ENCODE results near the gene FARP1. TPM values are rescaled to one million over a fixed set of nuclear protein-coding genes. Genes with fewer than 3 reads are reported as not detected.

The FARP1 gene
- total and polyA plus RNA-seq, 4 experiments from 2014 or later: 0.26 to 1.5 (median 0.42) TPM; not detected in 1

DNA sequence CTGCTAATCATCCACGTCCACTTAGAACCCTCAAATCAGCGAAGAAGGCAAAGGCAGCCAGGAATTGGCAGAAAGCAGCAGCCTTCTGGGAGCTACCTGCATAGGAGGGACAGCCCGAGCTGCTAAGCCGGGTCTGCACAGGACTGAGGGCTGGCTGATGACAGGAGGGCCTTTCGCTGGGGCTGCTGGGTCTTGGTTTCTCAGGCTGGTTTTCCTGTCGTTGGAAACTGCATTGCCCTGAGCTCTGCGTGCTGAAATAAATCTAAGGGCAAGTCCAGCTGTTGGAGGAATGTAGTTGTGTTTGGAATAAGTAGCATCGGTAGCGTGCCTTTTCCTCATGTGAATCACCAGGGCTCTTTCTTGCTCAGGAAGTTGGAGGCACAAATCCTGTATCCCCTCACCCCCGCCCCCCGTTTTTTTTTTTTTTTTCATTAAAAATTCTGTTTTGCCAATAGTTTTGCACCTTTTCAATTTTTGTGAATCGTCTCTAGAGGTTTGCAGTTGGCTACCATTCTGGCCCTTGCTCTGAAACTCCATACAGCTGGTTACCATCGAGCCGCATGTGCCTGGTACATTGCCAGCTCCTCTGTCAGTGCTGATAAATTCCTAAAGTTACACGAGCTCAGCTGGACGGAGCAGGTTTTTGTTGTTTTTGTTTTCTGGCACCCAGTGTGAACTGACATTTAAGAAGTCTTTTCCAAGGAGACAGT lies 228.1 kb downstream of the FARP1 start:
- Mint-ChIP-seq H3K4me1 (no peaks in the 10 kb centered on the region), H3K4me3 (no peak overlapping the region), H3K9me3 (peaks cover 0 to 8% (median 4%) of the 10 kb centered on the region in 8 donors), H3K27ac (no peak overlapping the region), H3K27me3 (peaks cover 7 to 17% of the 10 kb centered on the region in 2 donors), H3K36me3 (no peaks in the 10 kb centered on the region)
- no peak overlapping the region for H3K27ac ChIP-seq (ENCODE audit: low read depth, low read length)
- no peak for DNase-seq
- H3K4me1 ChIP-seq (ENCODE audit: insufficient read depth, low read length): no peaks in the 10 kb centered on the region
- intact Hi-C loops (cut with micrococcal nuclease): no loop called here
- POLR2A ChIA-PET (ENCODE audit: partially characterized antibody): no interaction called here
- no peaks in the 10 kb centered on the region for H3K36me3 ChIP-seq (ENCODE audit: insufficient read depth, low read length)
- H3K9me3 ChIP-seq (ENCODE audit: control insufficient read depth in 1 of 2, low read length in 2 of 2): no peaks in the 10 kb centered on the region
- no peak overlapping the region for H3K4me3 ChIP-seq (ENCODE audit: low read length in 2 of 2)
- CTCF ChIA-PET (ENCODE audit: partially characterized antibody): no interaction called here
- H3K27me3 ChIP-seq (ENCODE audit: insufficient read depth, low read length): no peaks in the 10 kb centered on the region

DNA sequence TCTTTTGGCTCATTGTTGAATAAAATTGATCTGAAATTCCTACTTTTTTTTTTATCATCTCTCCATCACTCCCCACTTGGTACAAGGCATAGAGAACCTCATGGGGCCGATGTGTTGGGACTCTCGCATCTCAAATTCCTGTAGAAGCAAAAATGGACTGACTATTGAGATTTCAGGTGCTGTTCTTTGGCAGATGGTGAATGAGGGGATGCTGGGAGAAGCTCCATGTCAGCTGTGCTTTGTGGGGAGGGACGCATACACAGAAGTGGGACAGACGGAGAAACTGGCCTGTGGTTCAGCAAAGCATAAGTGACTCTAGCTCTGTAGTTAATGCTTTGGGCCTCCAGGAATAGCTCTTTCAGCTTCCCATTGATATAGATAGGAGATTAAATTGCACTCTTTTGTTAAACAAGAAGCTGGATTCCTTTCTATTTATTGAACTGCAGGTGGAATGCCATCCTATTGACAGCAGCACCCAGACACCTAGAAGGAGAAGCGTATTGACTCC lies 228.7 kb downstream of the FARP1 start:
- ChIA-PET CTCF (ENCODE audit: partially characterized antibody) (no interaction called here), POLR2A (ENCODE audit: partially characterized antibody) (no interaction called here)
- Mint-ChIP-seq H3K4me3 (no peak overlapping the region), H3K27ac (no peak overlapping the region), H3K36me3 (peaks cover 0 to 3% of the 10 kb centered on the region in 2 donors), H3K27me3 (peaks cover 7 to 17% of the 10 kb centered on the region in 2 donors), H3K4me1 (no peaks in the 10 kb centered on the region), H3K9me3 (peaks cover 0 to 10% (median 5%) of the 10 kb centered on the region in 8 donors)
- intact Hi-C loops (cut with micrococcal nuclease): no loop called here
- no peaks in the 10 kb centered on the region for H3K9me3 ChIP-seq (ENCODE audit: control insufficient read depth in 1 of 2, low read length in 2 of 2)
- no peak overlapping the region for H3K4me3 ChIP-seq (ENCODE audit: low read length in 2 of 2)
- no peaks in the 10 kb centered on the region for H3K4me1 ChIP-seq (ENCODE audit: insufficient read depth, low read length)
- no peak overlapping the region for H3K27ac ChIP-seq (ENCODE audit: low read depth, low read length)
- H3K27me3 ChIP-seq (ENCODE audit: insufficient read depth, low read length): no peaks in the 10 kb centered on the region
- H3K36me3 ChIP-seq (ENCODE audit: insufficient read depth, low read length): no peaks in the 10 kb centered on the region
- no peak for DNase-seq

DNA sequence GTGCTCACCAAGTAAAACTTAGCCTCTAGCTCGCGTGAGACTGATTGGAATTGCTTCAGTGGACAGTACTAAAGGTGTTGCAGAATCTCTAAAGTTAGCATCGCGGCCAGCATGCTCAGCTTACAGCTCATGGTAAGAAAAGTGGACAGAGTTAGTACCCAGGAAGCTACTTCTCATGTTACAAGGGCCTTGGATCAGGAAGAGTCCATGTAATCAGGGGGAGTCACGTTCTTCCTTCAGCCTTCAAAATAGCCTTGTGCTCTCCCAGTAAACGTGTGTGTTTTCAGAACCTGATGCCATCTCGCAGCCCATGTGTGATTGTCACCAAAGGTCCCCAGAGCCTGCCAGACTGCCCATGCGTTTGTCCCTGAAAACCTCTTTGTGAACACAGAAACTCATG lies 230.0 kb downstream of the FARP1 start:
- intact Hi-C loops (cut with micrococcal nuclease): no loop called here
- peaks cover 7 to 17% of the 10 kb centered on the region in 2 donors for H3K27me3 Mint-ChIP-seq
- H3K27ac ChIP-seq (ENCODE audit: low read depth, low read length): no peak overlapping the region
- POLR2A ChIA-PET (ENCODE audit: partially characterized antibody): no interaction called here
- peaks cover 0 to 12% (median 5%) of the 10 kb centered on the region in 8 donors for H3K9me3 Mint-ChIP-seq
- CTCF ChIA-PET (ENCODE audit: partially characterized antibody): no interaction called here
- no peak overlapping the region for H3K4me3 ChIP-seq (ENCODE audit: low read length in 2 of 2)
- H3K36me3 ChIP-seq (ENCODE audit: insufficient read depth, low read length): no peaks in the 10 kb centered on the region
- no peaks in the 10 kb centered on the region for H3K4me1 Mint-ChIP-seq
- no peak overlapping the region for H3K27ac Mint-ChIP-seq
- no peak overlapping the region for H3K4me3 Mint-ChIP-seq
- H3K36me3 Mint-ChIP-seq: peaks cover 0 to 3% of the 10 kb centered on the region in 2 donors
- DNase-seq: no peak
- no peaks in the 10 kb centered on the region for H3K27me3 ChIP-seq (ENCODE audit: insufficient read depth, low read length)
- H3K9me3 ChIP-seq (ENCODE audit: control insufficient read depth in 1 of 2, low read length in 2 of 2): no peaks in the 10 kb centered on the region
- no peaks in the 10 kb centered on the region for H3K4me1 ChIP-seq (ENCODE audit: insufficient read depth, low read length)

- H3K27ac Mint-ChIP-seq: no peak overlapping the region
Measured at GRCh38 chr13:98374750-98375149, 231.9 kb downstream of the FARP1 start.

GRCh38 chr13:98377635-98378378 lies 234.9 kb downstream of the FARP1 start:
- Histone ChIP-seq H3K9me3 (ENCODE audit: control insufficient read depth in 1 of 2, low read length in 2 of 2) (no peaks in the 10 kb centered on the region), H3K27ac (ENCODE audit: low read depth, low read length) (no peak overlapping the region), H3K4me3 (ENCODE audit: low read length in 2 of 2) (no peak overlapping the region), H3K27me3 (ENCODE audit: insufficient read depth, low read length) (no peaks in the 10 kb centered on the region), H3K36me3 (ENCODE audit: insufficient read depth, low read length) (no peaks in the 10 kb centered on the region), H3K4me1 (ENCODE audit: insufficient read depth, low read length) (no peaks in the 10 kb centered on the region)
- intact Hi-C loops (cut with micrococcal nuclease): no loop called here
- peaks cover 7% of the 10 kb centered on the region in 2 donors for H3K27me3 Mint-ChIP-seq
- peaks cover 0 to 3% of the 10 kb centered on the region in 2 donors for H3K36me3 Mint-ChIP-seq
- no peak overlapping the region for H3K4me3 Mint-ChIP-seq
- no peaks in the 10 kb centered on the region for H3K4me1 Mint-ChIP-seq
- no peak for DNase-seq
- ChIA-PET CTCF (ENCODE audit: partially characterized antibody) (no interaction called here), POLR2A (ENCODE audit: partially characterized antibody) (no interaction called here)
- peaks cover 0 to 12% (median 4%) of the 10 kb centered on the region in 8 donors for H3K9me3 Mint-ChIP-seq
- H3K27ac Mint-ChIP-seq: no peak overlapping the region

More at GRCh38 chr13:98374750-98375149, 231.9 kb downstream of the FARP1 start:
- peaks cover 0 to 3% of the 10 kb centered on the region in 2 donors for H3K36me3 Mint-ChIP-seq
- DNase-seq: no peak
- ChIA-PET CTCF (ENCODE audit: partially characterized antibody) (no interaction called here), POLR2A (ENCODE audit: partially characterized antibody) (no interaction called here)
- Histone ChIP-seq H3K27ac (ENCODE audit: low read depth, low read length) (no peak overlapping the region), H3K9me3 (ENCODE audit: control insufficient read depth in 1 of 2, low read length in 2 of 2) (no peaks in the 10 kb centered on the region), H3K36me3 (ENCODE audit: insufficient read depth, low read length) (no peaks in the 10 kb centered on the region), H3K4me3 (ENCODE audit: low read length in 2 of 2) (no peak overlapping the region), H3K4me1 (ENCODE audit: insufficient read depth, low read length) (no peaks in the 10 kb centered on the region), H3K27me3 (ENCODE audit: insufficient read depth, low read length) (no peaks in the 10 kb centered on the region)
- H3K4me3 Mint-ChIP-seq: no peak overlapping the region
- H3K9me3 Mint-ChIP-seq: peaks cover 0 to 12% (median 4%) of the 10 kb centered on the region in 8 donors
- peaks cover 7 to 15% of the 10 kb centered on the region in 2 donors for H3K27me3 Mint-ChIP-seq
- intact Hi-C loops (cut with micrococcal nuclease): no loop called here
- H3K4me1 Mint-ChIP-seq: no peaks in the 10 kb centered on the region

- Histone ChIP-seq H3K27me3 (ENCODE audit: insufficient read depth, low read length) (no peaks in the 10 kb centered on the region), H3K4me1 (ENCODE audit: insufficient read depth, low read length) (no peaks in the 10 kb centered on the region), H3K9me3 (ENCODE audit: control insufficient read depth in 1 of 2, low read length in 2 of 2) (no peaks in the 10 kb centered on the region), H3K36me3 (ENCODE audit: insufficient read depth, low read length) (no peaks in the 10 kb centered on the region), H3K27ac (ENCODE audit: low read depth, low read length) (no peak overlapping the region), H3K4me3 (ENCODE audit: low read length in 2 of 2) (no peak overlapping the region)
- Mint-ChIP-seq H3K4me1 (peaks cover 0 to 3% (median under 1%) of the 10 kb centered on the region in 4 donors), H3K27ac (no peak overlapping the region), H3K9me3 (no peaks in the 10 kb centered on the region), H3K4me3 (no peak overlapping the region), H3K27me3 (peaks cover 25 to 30% of the 10 kb centered on the region in 2 donors), H3K36me3 (no peaks in the 10 kb centered on the region)
- ChIA-PET CTCF (ENCODE audit: partially characterized antibody) (no interaction called here), POLR2A (ENCODE audit: partially characterized antibody) (no interaction called here)
- no peak for DNase-seq
- intact Hi-C loops (cut with micrococcal nuclease): no loop called here
Measured at GRCh38 chr13:98384739-98385138, 241.8 kb downstream of the FARP1 start.

GRCh38 chr13:98385606-98386005 lies 242.7 kb downstream of the FARP1 start:
- Histone ChIP-seq H3K27ac (ENCODE audit: low read depth, low read length) (no peak overlapping the region), H3K9me3 (ENCODE audit: control insufficient read depth in 1 of 2, low read length in 2 of 2) (no peaks in the 10 kb centered on the region)
- intact Hi-C loops (cut with micrococcal nuclease): no loop called here

More at GRCh38 chr13:98385606-98386005, 242.7 kb downstream of the FARP1 start:
- Mint-ChIP-seq H3K9me3 (no peaks in the 10 kb centered on the region), H3K27me3 (peaks cover 25 to 28% of the 10 kb centered on the region in 2 donors), H3K36me3 (no peaks in the 10 kb centered on the region), H3K27ac (no peak overlapping the region), H3K4me1 (peaks cover 0 to 3% (median under 1%) of the 10 kb centered on the region in 4 donors), H3K4me3 (no peak overlapping the region)
- Histone ChIP-seq H3K4me3 (ENCODE audit: low read length in 2 of 2) (no peak overlapping the region), H3K27me3 (ENCODE audit: insufficient read depth, low read length) (no peaks in the 10 kb centered on the region), H3K36me3 (ENCODE audit: insufficient read depth, low read length) (no peaks in the 10 kb centered on the region), H3K4me1 (ENCODE audit: insufficient read depth, low read length) (no peaks in the 10 kb centered on the region)
- DNase-seq: no peak
- POLR2A ChIA-PET (ENCODE audit: partially characterized antibody): no interaction called here
- CTCF ChIA-PET (ENCODE audit: partially characterized antibody): no interaction called here
